Right ventricle myocardium superior (tissue), 1 donor: ENCODE measurements around the gene EFCAB11. TPM values are rescaled to one million over a fixed set of nuclear protein-coding genes. Genes with fewer than 3 reads are reported as not detected.

Experiments used
- ATAC-seq: fragments of 200-7000 bp; cut with Tn5 transposase; one replicate; pipeline ENCODE4 v1.9.1; 2020; ENCODE audit warnings: mild to moderate bottlenecking; ENCODE audit not compliant: poor library complexity
- DNase-seq: peaks from one replicate; pipeline ENCODE4 v3.0.0-alpha.2; 2020
- intact Hi-C: fragments of 100-400 bp; cut with DNase I; formaldehyde crosslinking; loops from one replicate; pipeline ENCODE4 v1.11.2; 2022
- long read RNA-seq: library from polyadenylated mRNA; unstranded; transcript quantifications from one replicate; pipeline ENCODE4 v2.0.0, GENCODE V29; 2021
- total RNA-seq: library from RNA; stranded (reverse); fragmentation: NEBNext Ultra II Directional; extraction: Animal tissue kit (Norgen Biotek cat#: 25700); gene quantifications from one replicate; pipeline ENCODE4 v1.2.1, GENCODE V29; 2021
- donor health status: DM: no; HTN: yes; CAD: no; lungs with severe emphysema.

Gene EFCAB11
- 3.3 TPM for total RNA-seq
- long read RNA-seq, partial matches to known transcripts: 0 of 2 reads
- long read RNA-seq, other reads (novel, unspliced or antisense): 0 of 2 reads

GRCh38 chr14:89954070-89955021 is at the start of gene EFCAB11:
EFCAB11 (minus strand) TSS chr14:89954730; CDS start chr14:89954660, 70 bp downstream.
- intact Hi-C loops: no loop called here
- ATAC-seq: peak; percentile 94

GRCh38 chr14:90003526-90004307 is 49.2 kb upstream of the EFCAB11 start:
- intact Hi-C loops: no loop called here
- no peak for DNase-seq
- no peak for ATAC-seq

More at GRCh38 chr14:89954070-89955021, at the start of gene EFCAB11:
- DNase-seq: peak; percentile 98

- intact Hi-C loops: no loop called here
- DNase-seq (no peak), ATAC-seq (no peak)
Measured at GRCh38 chr14:90000935-90001334, 46.4 kb upstream of the EFCAB11 start.

GRCh38 chr14:89996963-89997362 is 42.4 kb upstream of the EFCAB11 start:
- intact Hi-C loops: no loop called here
- DNase-seq (no peak), ATAC-seq (no peak)

- intact Hi-C loops: no loop called here
- DNase-seq (no peak), ATAC-seq (no peak)
Measured at GRCh38 chr14:89992273-89992672, 37.7 kb upstream of the EFCAB11 start.

- DNase-seq: no peak
- intact Hi-C loops: no loop called here
- ATAC-seq: no peak
Measured at GRCh38 chr14:89990623-89991275, 36.2 kb upstream of the EFCAB11 start.

GRCh38 chr14:89990218-89990617 is 35.7 kb upstream of the EFCAB11 start:
- intact Hi-C loops: no loop called here
- DNase-seq (no peak), ATAC-seq (no peak)

GRCh38 chr14:89988787-89989186 is 34.3 kb upstream of the EFCAB11 start:
- DNase-seq: no peak
- no peak for ATAC-seq
- intact Hi-C loops: no loop called here

- ATAC-seq: no peak
Measured at GRCh38 chr14:89987161-89987475, 32.6 kb upstream of the EFCAB11 start.

GRCh38 chr14:89986462-89987160 is 32.1 kb upstream of the EFCAB11 start:
- DNase-seq: no peak
- intact Hi-C loops: no loop called here

More at GRCh38 chr14:89987161-89987475, 32.6 kb upstream of the EFCAB11 start:
- intact Hi-C loops: no loop called here
- no peak for DNase-seq

GRCh38 chr14:89983375-89983774 is 28.8 kb upstream of the EFCAB11 start:
- intact Hi-C loops: no loop called here
- ATAC-seq (no peak), DNase-seq (no peak)

More at GRCh38 chr14:89986462-89987160, 32.1 kb upstream of the EFCAB11 start:
- ATAC-seq: no peak

GRCh38 chr14:89978656-89979055 is 24.1 kb upstream of the EFCAB11 start:
- ATAC-seq (no peak), DNase-seq (no peak)
- intact Hi-C loops: no loop called here

GRCh38 chr14:89977668-89978067 is 23.1 kb upstream of the EFCAB11 start:
- DNase-seq: no peak
- ATAC-seq: no peak
- intact Hi-C loops: no loop called here

GRCh38 chr14:89973234-89973823 is 18.8 kb upstream of the EFCAB11 start:
- intact Hi-C loops: loop anchor here (2.0 kb wide), 1 partner anchor 261 kb away; no protein-coding TSS in a partner anchor
- DNase-seq (peak; percentile 71), ATAC-seq (peak; percentile 93)

- ATAC-seq (no peak), DNase-seq (no peak)
- intact Hi-C loops: no loop called here
Measured at GRCh38 chr14:89965839-89966238, 11.3 kb upstream of the EFCAB11 start.

- no peak for ATAC-seq
- no peak for DNase-seq
- intact Hi-C loops: no loop called here
Measured at GRCh38 chr14:89963288-89963978, 8.9 kb upstream of the EFCAB11 start.

GRCh38 chr14:89960914-89961313 is 6.4 kb upstream of the EFCAB11 start:
- no peak for ATAC-seq

More at GRCh38 chr14:89960914-89961313, 6.4 kb upstream of the EFCAB11 start:
- DNase-seq: no peak
- intact Hi-C loops: no loop called here
